Body of pancreas (tissue), 4 donors: ENCODE results near the gene DOCK2.

Experiments
- POLR2A ChIP-seq, 3 donors: fragments of 450-650 bp; IDR thresholded peaks; one replicate each; pipeline ENCODE4 v1.6.1; 2016; ENCODE audit warnings: antibody characterized with exemption in 3 of 3, mild to moderate bottlenecking in 2 of 3
- TF ChIP-seq, protein P1 (sequence below), 7 experiments: fragments of 450-650 bp in 4 of 7; fragments of 200-600 bp in 3 of 7; sonication (generic) in 3 of 7; IDR thresholded peaks; one replicate each; pipeline ENCODE4 v1.5.1; 2016 to 2019; ENCODE audit warnings: antibody characterized with exemption in 7 of 7

GRCh38 chr5:169999621-170000020 lies 362.5 kb downstream of the DOCK2 start:
- TF ChIP-seq, protein P1, sequence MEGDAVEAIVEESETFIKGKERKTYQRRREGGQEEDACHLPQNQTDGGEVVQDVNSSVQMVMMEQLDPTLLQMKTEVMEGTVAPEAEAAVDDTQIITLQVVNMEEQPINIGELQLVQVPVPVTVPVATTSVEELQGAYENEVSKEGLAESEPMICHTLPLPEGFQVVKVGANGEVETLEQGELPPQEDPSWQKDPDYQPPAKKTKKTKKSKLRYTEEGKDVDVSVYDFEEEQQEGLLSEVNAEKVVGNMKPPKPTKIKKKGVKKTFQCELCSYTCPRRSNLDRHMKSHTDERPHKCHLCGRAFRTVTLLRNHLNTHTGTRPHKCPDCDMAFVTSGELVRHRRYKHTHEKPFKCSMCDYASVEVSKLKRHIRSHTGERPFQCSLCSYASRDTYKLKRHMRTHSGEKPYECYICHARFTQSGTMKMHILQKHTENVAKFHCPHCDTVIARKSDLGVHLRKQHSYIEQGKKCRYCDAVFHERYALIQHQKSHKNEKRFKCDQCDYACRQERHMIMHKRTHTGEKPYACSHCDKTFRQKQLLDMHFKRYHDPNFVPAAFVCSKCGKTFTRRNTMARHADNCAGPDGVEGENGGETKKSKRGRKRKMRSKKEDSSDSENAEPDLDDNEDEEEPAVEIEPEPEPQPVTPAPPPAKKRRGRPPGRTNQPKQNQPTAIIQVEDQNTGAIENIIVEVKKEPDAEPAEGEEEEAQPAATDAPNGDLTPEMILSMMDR (IDR thresholded peaks at IDR 0.05): no peak
- TF ChIP-seq POLR2A (IDR thresholded peaks at IDR 0.05): no peak
